Choroid plexus epithelial cell (primary cell): ENCODE results near the gene ANKRD13A.
"Not testable (repeated sequence)": the region's sequence is repeated elsewhere in the genome, so short reads cannot be mapped to it uniquely, and the experiment has no call there.

ENCODE experiments used
- DNase-seq: peaks from one replicate; pipeline ENCODE4 v3.0.0-alpha.2; 2010; ENCODE audit warnings: low read depth
- H3K4me3 ChIP-seq: 2 replicates; pipeline ENCODE4 v1.5.1; 2011; ENCODE audit warnings: low read depth, mild to moderate bottlenecking, control low read depth, low read length, moderate library complexity
- TF ChIP-seq, protein P1 (sequence below): conservative IDR thresholded peaks from 2 replicates; pipeline ENCODE4 v1.5.1; 2011; ENCODE audit warnings: low read depth, mild to moderate bottlenecking, control low read depth, inconsistent platforms, low read length, moderate library complexity

The ANKRD13A gene

DNA sequence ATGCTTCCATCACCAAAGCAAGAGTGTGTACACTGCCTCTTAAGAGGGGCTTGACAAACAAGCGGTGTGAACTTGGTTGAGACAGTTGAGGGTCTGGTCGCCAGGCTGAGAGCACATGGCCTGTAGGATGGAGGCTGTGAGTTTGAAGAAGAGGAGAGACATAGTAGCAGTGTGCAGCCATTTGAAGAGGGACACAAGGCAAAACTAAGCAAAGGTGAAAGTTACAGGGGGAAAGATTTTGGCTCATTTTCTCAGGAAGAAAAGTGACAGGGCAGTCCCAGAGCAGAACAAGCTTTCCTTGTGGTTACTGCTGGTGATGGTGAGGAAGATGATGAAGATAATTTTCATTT lies 60.4 kb downstream of the ANKRD13A start:
- no peak overlapping the region for H3K4me3 ChIP-seq
- TF ChIP-seq, protein P1, sequence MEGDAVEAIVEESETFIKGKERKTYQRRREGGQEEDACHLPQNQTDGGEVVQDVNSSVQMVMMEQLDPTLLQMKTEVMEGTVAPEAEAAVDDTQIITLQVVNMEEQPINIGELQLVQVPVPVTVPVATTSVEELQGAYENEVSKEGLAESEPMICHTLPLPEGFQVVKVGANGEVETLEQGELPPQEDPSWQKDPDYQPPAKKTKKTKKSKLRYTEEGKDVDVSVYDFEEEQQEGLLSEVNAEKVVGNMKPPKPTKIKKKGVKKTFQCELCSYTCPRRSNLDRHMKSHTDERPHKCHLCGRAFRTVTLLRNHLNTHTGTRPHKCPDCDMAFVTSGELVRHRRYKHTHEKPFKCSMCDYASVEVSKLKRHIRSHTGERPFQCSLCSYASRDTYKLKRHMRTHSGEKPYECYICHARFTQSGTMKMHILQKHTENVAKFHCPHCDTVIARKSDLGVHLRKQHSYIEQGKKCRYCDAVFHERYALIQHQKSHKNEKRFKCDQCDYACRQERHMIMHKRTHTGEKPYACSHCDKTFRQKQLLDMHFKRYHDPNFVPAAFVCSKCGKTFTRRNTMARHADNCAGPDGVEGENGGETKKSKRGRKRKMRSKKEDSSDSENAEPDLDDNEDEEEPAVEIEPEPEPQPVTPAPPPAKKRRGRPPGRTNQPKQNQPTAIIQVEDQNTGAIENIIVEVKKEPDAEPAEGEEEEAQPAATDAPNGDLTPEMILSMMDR: no peak
- no peak for DNase-seq

DNA sequence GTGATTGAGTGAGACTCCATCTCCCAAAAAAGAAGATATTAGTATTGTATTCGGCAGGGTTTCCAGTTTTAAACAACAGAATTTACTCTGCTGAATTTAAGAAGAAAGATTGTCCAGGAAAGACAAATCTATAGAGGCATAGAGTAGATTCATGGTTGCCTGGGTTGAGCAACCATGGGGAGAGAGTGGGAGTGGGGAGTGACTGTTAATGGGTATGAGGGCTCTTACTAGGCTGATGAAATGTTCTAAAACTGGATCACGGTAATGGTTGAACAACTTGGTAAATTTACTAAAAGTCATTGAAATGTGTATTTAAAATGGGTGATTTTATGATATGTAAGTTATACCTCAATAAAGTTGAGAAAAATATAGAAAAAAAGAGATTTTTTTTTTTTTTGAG lies 63.0 kb downstream of the ANKRD13A start:
- TF ChIP-seq, protein P1: no peak
- no peak for DNase-seq
- H3K4me3 ChIP-seq: no peak overlapping the region

DNA sequence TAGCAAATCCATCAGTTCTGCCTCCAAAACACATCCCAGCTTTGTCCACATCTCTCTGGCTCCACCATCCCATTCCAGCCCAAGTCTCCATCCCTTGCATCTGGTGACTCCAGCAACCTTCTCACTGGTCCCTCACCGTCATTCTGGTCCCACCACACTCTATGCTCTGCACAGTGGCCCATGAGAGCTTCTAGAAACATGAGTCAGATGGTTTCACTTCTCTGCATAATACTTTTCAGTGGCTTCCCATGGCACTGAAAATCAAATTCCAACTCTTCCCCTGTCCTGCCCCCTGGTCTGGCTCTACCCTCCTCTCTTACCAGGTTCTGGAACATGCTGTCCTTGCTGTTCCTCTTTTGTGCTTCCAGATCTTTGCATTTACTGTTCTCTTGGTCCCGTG lies 66.3 kb downstream of the ANKRD13A start:
- TF ChIP-seq, protein P1: no peak
- DNase-seq: no peak
- no peak overlapping the region for H3K4me3 ChIP-seq

DNA sequence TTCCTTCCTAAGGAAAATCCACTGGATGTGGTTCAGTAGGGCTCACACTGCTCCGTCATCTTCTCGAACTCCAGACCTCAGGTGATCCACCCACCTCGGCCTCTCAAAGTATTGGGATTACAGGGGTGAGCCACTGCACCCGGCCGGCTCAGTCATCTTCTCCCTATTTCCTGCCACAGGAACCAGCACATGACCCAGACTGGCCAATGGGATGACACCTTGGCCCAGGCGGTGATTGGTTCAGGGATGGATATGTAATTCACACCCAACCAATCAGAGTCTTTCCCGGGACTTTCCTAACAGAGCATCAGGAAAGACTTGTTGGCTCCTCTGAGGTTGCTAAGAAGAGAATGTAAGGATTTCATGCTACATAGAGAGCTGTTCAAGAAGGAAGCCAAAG lies 68.3 kb downstream of the ANKRD13A start:
- H3K4me3 ChIP-seq: no peak overlapping the region
- TF ChIP-seq, protein P1: no peak
- no peak for DNase-seq

DNA sequence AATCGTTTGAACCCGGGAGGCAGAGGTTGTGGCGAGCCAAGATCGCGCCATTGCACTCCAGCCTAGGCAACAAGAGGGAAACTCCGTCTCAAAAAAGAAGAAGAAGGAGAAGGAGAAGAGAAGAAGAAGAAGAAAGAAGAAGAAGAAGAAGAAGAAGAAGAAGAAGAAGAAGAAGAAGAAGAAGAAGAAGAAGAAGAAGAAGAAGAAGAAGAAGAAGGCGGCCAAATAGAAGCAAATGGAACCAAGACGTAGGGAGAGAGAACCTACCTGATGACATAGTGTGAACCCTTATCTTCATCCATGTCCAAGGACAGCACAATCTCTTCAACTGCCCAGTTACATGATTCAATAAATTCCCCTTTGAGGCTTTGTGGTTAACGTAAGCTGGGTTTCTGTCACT lies 68.9 kb downstream of the ANKRD13A start:
- H3K4me3 ChIP-seq, DNase-seq: not testable (repeated sequence)

DNA sequence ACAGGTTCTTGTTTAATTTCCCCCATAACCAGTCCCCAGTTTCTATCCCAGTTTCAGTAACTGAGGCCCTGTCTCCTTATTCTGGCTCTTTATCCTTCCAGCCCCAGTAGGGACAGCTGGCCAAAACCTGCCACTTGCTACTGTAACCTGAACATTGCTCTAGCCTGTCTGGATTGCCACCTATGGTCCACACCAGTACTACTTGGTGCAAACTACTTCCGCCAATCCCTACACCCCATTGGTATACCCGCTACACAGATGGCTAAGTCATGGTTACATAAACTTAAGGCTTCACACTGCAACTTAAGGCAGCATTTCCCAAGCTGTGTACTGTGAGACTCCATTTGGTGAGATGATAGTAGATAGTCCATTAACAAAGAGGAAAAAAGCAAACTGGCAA lies 69.4 kb downstream of the ANKRD13A start:
- H3K4me3 ChIP-seq: no peak overlapping the region
- TF ChIP-seq, protein P1: no peak
- DNase-seq: no peak

DNA sequence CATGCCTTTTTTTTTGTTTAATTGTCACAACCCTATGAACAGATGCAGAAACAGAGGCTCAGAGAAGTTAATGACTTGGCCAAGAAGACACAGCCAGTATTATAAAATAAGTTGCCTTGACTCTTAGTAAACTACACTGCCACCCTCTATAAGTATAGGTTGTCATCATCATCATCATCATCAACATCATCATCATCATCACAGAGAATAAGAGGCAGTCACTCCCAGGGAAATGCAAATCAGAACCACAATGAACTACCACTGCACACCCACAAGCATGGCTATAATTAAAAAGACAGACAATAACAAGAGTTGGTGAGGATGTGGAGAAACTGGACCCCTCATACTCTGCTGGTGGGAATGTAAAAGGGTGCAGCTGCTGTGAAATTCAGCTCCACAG lies 72.3 kb downstream of the ANKRD13A start:
- TF ChIP-seq, protein P1: no peak
- no peak overlapping the region for H3K4me3 ChIP-seq
- DNase-seq: no peak

DNA sequence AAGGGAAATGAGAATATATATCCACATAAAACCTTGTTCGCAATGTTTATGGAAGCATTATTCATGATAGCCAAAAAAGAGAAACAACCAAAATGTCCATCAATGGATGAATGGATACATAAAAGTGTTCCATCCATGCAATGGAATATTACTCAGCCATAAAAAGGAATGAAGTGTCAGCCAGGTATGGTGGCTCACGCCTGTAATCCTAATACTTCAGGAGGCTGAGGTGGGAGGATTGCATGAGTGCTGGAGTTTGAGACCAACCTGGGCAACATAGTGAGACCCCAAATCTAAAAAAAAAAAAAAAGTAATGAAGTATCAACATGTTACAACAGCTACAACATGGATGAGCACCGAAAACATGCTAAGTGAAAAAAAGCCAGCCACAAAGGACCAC lies 72.7 kb downstream of the ANKRD13A start:
- no peak for DNase-seq
- H3K4me3 ChIP-seq: no peak overlapping the region
- TF ChIP-seq, protein P1: no peak

DNA sequence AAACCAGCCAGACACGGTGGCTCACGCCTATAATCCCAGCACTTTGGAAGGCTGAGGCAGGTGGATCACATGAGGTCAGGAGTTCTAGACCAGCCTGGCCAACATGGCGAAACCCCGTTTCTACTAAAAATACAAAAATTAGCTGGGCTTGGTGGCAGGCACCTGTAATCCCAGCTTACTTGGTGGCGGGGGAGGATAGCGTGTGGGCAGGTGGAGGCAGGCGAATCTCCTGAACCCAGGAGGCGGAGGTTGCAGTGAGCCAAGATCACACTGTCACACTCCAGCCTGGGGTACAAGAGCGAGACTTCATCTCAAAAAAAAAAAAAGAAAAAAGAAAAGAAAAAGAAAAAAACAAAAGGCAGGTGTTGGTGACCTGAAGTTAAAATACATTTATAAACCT lies 73.4 kb downstream of the ANKRD13A start:
- not testable (repeated sequence) for H3K4me3 ChIP-seq, DNase-seq
